Stomach (tissue), 9 donors: ENCODE data around the gene PRKG1. TPM values are rescaled to one million over a fixed set of nuclear protein-coding genes. Genes with fewer than 3 reads are reported as not detected.

Experiments
- DNase-seq, 2 donors: peaks; one replicate each; pipeline versions ENCODE4 v3.0.0 to v3.0.0-alpha.2; 2013 to 2019
- H3K27ac ChIP-seq, 5 donors: fragments of 200-600 bp in 4 of 5; sonication (generic) in 4 of 5; one replicate each; pipeline ENCODE4 v1.5.1; 2013 to 2019; ENCODE audit warnings: mild to moderate bottlenecking in 1 of 5, moderate library complexity in 1 of 5
- H3K27me3 ChIP-seq, 3 donors: fragments of 200-600 bp; sonication (generic); one replicate each; pipeline ENCODE4 v1.5.1; 2017 to 2019; ENCODE audit warnings: mixed run types in 1 of 3
- H3K36me3 ChIP-seq, 4 donors: fragments of 200-600 bp; sonication (generic); 1 replicate in 3 of 4; 2 replicates in 1 of 4; pipeline ENCODE4 v1.5.1; 2016 to 2019
- H3K4me1 ChIP-seq, 4 donors: fragments of 200-600 bp; sonication (generic); one replicate each; pipeline ENCODE4 v1.5.1; 2016 to 2019
- H3K4me3 ChIP-seq, 4 donors: fragments of 200-600 bp; sonication (generic) in 3 of 4; one replicate each; pipeline ENCODE4 v1.5.1; 2016 to 2019; ENCODE audit warnings: mild to moderate bottlenecking in 1 of 4
- H3K9me3 ChIP-seq, 4 donors: fragments of 200-600 bp; sonication (generic); one replicate each; pipeline ENCODE4 v1.5.1; 2016 to 2019
- EP300 ChIP-seq: sonication (generic); formaldehyde crosslinking; IDR thresholded peaks from one replicate; pipeline ENCODE4 v1.6.1; 2017; ENCODE audit warnings: antibody characterized with exemption
- POLR2A ChIP-seq, 4 donors: fragments of 450-650 bp; IDR thresholded peaks; one replicate each; pipeline ENCODE4 v1.6.1; 2016; ENCODE audit warnings: antibody characterized with exemption in 4 of 4, control low read depth in 2 of 4, mild to moderate bottlenecking in 1 of 4, moderate library complexity in 1 of 4
- POLR2AphosphoS5 ChIP-seq, 3 donors: sonication (generic); formaldehyde crosslinking; IDR thresholded peaks; one replicate each; pipeline ENCODE4 v1.6.1; 2016; ENCODE audit warnings: antibody characterized with exemption in 3 of 3
- WGBS, 5 donors: extraction: QIAGEN DNeasy Blood & Tissue Kit in 3 of 5; methylation state at CpG; one replicate each; pipeline versions ENCODE4 v1.1.5 to v1.1.7; 2013 to 2018; 5-methylcytosine and 5-hydroxymethylcytosine counted together
- intact Hi-C: fragments of 100-400 bp; cut with DNase I; formaldehyde crosslinking; loops from one replicate; pipeline ENCODE4 v1.15.1; 2023; ENCODE audit warnings: low total_unique reads
- polyA plus RNA-seq, 3 donors: library from polyadenylated mRNA; stranded (reverse); fragments of 200-250 nt; gene quantifications; one replicate each; pipeline ENCODE4 v1.2.3, GENCODE V29; 2013
- total RNA-seq, 5 donors: library from RNA; depleted of rRNA; stranded (reverse); fragments of >200 nt; gene quantifications; one replicate each; pipeline versions ENCODE4 v1.1.0 to v1.2.3, GENCODE V29; 2014 to 2016
- TF ChIP-seq, protein P1 (sequence below), 7 experiments: fragments of 450-650 bp in 4 of 7; fragments of 200-600 bp in 3 of 7; sonication (generic) in 3 of 7; IDR thresholded peaks; one replicate each; pipeline ENCODE4 v1.5.1; 2016 to 2019; ENCODE audit warnings: antibody characterized with exemption in 7 of 7, control low read depth in 2 of 7, mild to moderate bottlenecking in 1 of 7
- donor health status: healthy with polysubstance abuse.
- donor health status: Bipolar disorder and iron deficiency.
- donor health status: healthy.

PRKG1 gene
- total and polyA plus RNA-seq, 8 donors, result 1.5 to 89.2 (median 14.3) TPM

DNA sequence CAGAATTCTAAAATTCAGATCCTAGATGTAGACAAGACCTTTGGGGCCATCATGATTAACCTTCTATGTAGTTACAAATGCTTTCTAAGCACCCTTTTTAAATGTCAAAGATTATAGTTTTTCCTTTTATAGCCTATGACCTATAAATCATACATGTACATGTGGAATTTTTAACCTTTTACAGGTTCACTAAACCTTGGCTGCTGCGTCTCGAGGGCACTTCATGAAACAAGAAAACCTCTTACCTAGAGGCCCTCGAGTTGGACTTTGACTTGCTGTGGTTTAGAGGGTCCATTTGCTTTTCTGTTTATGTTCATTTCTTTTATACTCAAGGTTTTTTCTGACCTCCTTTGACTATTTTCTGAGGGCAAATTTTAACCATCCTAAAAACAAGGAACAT lies 323.0 kb downstream of the PRKG1 start:
- Histone ChIP-seq H3K27ac (peak overlapping the region in 3 of 5 donors; percentile 26 to 59 (median 42)), H3K9me3 (no peaks in the 10 kb centered on the region), H3K27me3 (no peaks in the 10 kb centered on the region), H3K4me3 (no peak overlapping the region), H3K36me3 (no peaks in the 10 kb centered on the region), H3K4me1 (peaks cover 0 to 22% (median 17%) of the 10 kb centered on the region in 4 donors)
- no peak for TF ChIP-seq EP300
- no peak for TF ChIP-seq POLR2A (IDR thresholded peaks at IDR 0.05)
- TF ChIP-seq POLR2AphosphoS5 (IDR thresholded peaks at IDR 0.05), result no peak
- TF ChIP-seq, protein P1, sequence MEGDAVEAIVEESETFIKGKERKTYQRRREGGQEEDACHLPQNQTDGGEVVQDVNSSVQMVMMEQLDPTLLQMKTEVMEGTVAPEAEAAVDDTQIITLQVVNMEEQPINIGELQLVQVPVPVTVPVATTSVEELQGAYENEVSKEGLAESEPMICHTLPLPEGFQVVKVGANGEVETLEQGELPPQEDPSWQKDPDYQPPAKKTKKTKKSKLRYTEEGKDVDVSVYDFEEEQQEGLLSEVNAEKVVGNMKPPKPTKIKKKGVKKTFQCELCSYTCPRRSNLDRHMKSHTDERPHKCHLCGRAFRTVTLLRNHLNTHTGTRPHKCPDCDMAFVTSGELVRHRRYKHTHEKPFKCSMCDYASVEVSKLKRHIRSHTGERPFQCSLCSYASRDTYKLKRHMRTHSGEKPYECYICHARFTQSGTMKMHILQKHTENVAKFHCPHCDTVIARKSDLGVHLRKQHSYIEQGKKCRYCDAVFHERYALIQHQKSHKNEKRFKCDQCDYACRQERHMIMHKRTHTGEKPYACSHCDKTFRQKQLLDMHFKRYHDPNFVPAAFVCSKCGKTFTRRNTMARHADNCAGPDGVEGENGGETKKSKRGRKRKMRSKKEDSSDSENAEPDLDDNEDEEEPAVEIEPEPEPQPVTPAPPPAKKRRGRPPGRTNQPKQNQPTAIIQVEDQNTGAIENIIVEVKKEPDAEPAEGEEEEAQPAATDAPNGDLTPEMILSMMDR (IDR thresholded peaks at IDR 0.05), result no peak
- intact Hi-C loops, result no loop called here
- 37 to 43% (median 40%) methylated on average over 3 of the region's 3 CpGs for WGBS, 5 donors
- DNase-seq, result no peak

DNA sequence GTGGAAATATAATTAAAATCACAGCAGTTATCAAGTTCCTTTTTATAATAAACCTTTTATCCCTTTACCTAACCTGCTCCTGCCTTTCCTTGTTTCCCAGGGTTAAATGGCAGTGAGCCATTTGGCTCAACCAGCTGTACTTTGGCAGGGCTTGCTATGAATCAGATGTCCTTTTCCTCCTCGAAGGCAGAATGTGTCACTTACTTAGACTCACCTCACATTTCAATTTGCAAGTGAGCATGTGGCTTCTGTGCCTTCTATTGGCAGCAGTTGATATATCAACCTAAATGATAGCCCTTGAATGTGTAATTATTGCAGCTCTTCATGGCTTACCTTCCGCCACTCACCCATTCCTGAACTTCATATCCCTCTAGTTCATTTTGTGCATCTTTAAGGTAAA lies 323.4 kb downstream of the PRKG1 start:
- H3K27ac ChIP-seq, result peak overlapping the region in 4 of 5 donors; percentile 20 to 59 (median 34)
- WGBS, 5 donors, result 33 to 53% (median 41%) methylated on average over 2 of the region's 2 CpGs
- no peaks in the 10 kb centered on the region for H3K9me3 ChIP-seq
- DNase-seq, result peak; percentile 58 to 89
- TF ChIP-seq POLR2AphosphoS5 (IDR thresholded peaks at IDR 0.05), result peak in 2 of 3 donors; percentile 61 to 94
- no peak for TF ChIP-seq POLR2A (IDR thresholded peaks at IDR 0.05)
- TF ChIP-seq EP300, result no peak
- TF ChIP-seq, protein P1 (IDR thresholded peaks at IDR 0.05), result no peak
- intact Hi-C loops, result no loop called here
- H3K4me3 ChIP-seq, result no peak overlapping the region
- H3K27me3 ChIP-seq, result no peaks in the 10 kb centered on the region
- H3K4me1 ChIP-seq, result peaks cover 0 to 22% (median 17%) of the 10 kb centered on the region in 4 donors
- no peaks in the 10 kb centered on the region for H3K36me3 ChIP-seq

DNA sequence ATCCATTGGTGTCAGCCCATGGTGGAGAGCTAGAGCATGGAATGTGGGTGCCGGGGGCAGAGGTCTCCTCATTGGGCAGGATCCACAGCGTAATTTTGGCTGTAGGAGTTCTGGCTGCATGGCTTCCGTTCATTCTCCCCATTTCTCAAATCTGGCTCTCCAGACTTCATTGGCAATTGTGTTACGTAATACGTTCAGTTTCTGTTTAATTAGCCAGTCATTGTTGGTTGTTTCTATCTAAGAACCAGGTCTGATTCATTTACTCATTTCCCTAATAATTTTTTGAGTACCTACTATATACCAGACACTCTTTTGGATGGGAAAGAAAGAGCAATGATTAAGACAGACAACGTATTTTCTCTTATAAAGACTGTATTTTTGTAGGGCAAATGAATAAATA lies 325.6 kb downstream of the PRKG1 start:
- Histone ChIP-seq H3K36me3 (no peaks in the 10 kb centered on the region), H3K9me3 (no peaks in the 10 kb centered on the region), H3K4me1 (peaks cover 0 to 22% (median 17%) of the 10 kb centered on the region in 4 donors), H3K27ac (no peak overlapping the region), H3K4me3 (no peak overlapping the region), H3K27me3 (no peaks in the 10 kb centered on the region)
- WGBS, 5 donors, result 77 to 83% (median 78%) methylated on average over 6 of the region's 6 CpGs
- TF ChIP-seq POLR2AphosphoS5 (IDR thresholded peaks at IDR 0.05), result no peak
- TF ChIP-seq, protein P1 (IDR thresholded peaks at IDR 0.05), result no peak
- TF ChIP-seq POLR2A (IDR thresholded peaks at IDR 0.05), result no peak
- TF ChIP-seq EP300, result no peak
- DNase-seq, result no peak
- intact Hi-C loops, result no loop called here

DNA sequence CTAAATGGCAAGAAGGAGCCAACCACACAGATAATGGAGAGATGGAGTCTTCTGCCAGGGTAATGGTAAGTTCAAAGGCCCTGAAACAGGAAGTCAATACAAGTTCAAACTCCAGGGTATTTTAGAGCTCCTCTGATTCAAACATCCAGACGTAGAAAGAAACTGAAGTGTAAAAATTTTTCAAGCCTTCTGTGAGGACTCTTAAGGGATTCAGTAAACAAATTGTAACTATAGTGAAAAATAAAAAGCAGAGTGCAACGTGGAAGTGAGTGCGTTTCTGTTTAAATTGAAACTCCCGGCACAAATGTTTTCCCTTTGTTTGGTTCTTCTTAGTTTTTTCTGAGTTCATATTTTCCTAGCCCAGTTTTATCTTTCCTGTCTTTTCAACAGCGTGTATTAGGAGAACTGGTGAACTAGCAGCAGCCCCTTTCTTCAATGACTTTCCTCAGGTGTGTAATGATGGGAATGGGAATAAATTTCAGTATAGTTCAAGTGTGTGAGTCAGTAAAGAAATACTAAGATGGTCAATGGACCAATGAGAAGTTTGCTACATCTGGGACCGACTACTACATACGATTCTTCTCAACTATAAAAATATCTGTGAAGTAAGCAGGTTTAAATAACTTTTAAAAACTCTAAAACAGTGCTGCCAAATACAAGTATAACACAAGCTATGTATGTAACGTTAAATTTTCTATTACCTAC lies 326.3 kb downstream of the PRKG1 start:
- H3K27ac ChIP-seq, result no peak overlapping the region
- peaks cover 0 to 22% (median 17%) of the 10 kb centered on the region in 4 donors for H3K4me1 ChIP-seq
- H3K36me3 ChIP-seq, result no peaks in the 10 kb centered on the region
- intact Hi-C loops, result no loop called here
- DNase-seq, result no peak
- H3K4me3 ChIP-seq, result no peak overlapping the region
- no peaks in the 10 kb centered on the region for H3K27me3 ChIP-seq
- 74 to 81% (median 78%) methylated on average over 8 of the region's 8 CpGs for WGBS, 5 donors
- H3K9me3 ChIP-seq, result no peaks in the 10 kb centered on the region
- TF ChIP-seq POLR2A (IDR thresholded peaks at IDR 0.05), result no peak

DNA sequence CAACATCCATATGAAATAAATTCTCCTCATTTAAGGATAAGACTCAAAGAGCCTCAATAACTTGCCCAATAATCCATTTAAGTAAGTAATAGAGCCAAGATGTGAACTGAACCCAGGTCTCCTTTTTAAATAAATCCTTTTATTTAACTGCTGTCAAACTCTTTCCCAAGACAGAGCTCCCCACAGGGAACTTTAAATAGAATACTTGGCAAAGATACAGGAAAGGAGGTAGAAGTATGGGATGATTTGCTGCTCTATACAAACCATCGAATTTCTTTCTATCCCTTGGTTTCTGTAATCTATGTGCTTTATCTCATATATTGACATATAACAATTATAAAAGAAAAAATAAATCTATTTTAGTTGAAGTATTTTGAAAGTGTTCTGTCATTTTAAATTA lies 329.2 kb downstream of the PRKG1 start:
- 43 to 58% (median 56%) methylated on average over 1 of the region's 1 CpG for WGBS, 5 donors
- intact Hi-C loops, result no loop called here
- H3K4me3 ChIP-seq, result no peak overlapping the region
- no peak for DNase-seq
- TF ChIP-seq, protein P1 (IDR thresholded peaks at IDR 0.05), result no peak
- no peak for TF ChIP-seq POLR2AphosphoS5 (IDR thresholded peaks at IDR 0.05)
- H3K36me3 ChIP-seq, result no peaks in the 10 kb centered on the region
- no peaks in the 10 kb centered on the region for H3K27me3 ChIP-seq
- no peaks in the 10 kb centered on the region for H3K9me3 ChIP-seq
- no peak overlapping the region for H3K27ac ChIP-seq
- peaks cover 0 to 3% (median under 1%) of the 10 kb centered on the region in 4 donors for H3K4me1 ChIP-seq
